Activated CD8-positive, alpha-beta memory T cell treated with anti-CD3 and anti-CD28 coated beads, Interleukin-2, amount 10 ng/mL, durations not matched to agents 7 days and 5 days (primary cell): ENCODE results near the gene MXI1. TPM values are rescaled to one million over a fixed set of nuclear protein-coding genes. Genes with fewer than 3 reads are reported as not detected.
"Not testable (repeated sequence)": the region's sequence is repeated elsewhere in the genome, so short reads cannot be mapped to it uniquely, and the experiment has no call there.

Experiments used
- ATAC-seq: fragments of 150-1000 bp; cut with Tn5 transposase; one replicate; pipeline ENCODE4 v1.10.0; 2021; ENCODE audit warnings: moderate library complexity
- CTCF ChIA-PET: fragments of 350-600 bp; sonication (Branson Sonifier 250); formaldehyde crosslinking; loops from one replicate; lab custom pipeline; 2021; ENCODE audit warnings: antibody characterized with exemption; lab: Charles Lee
- DNase-seq: peaks from one replicate; pipeline ENCODE4 v3.0.0-alpha.2; 2020
- H3K27ac Mint-ChIP-seq: one replicate; pipeline ENCODE4 v1.8.0; 2021; ENCODE audit warnings: mild to moderate bottlenecking, mixed read lengths
- H3K27me3 Mint-ChIP-seq: one replicate; pipeline ENCODE4 v1.8.0; 2021; ENCODE audit warnings: mixed read lengths
- H3K36me3 Mint-ChIP-seq: one replicate; pipeline ENCODE4 v1.8.0; 2021; ENCODE audit warnings: mild to moderate bottlenecking, mixed read lengths
- H3K4me1 Mint-ChIP-seq: one replicate; pipeline ENCODE4 v1.8.0; 2021; ENCODE audit warnings: mixed read lengths
- H3K4me3 Mint-ChIP-seq: one replicate; pipeline ENCODE4 v1.8.0; 2021; ENCODE audit warnings: mild to moderate bottlenecking, moderate library complexity, mixed read lengths
- H3K9me3 Mint-ChIP-seq: one replicate; pipeline ENCODE4 v1.8.0; 2022; ENCODE audit warnings: low read depth, mixed read lengths
- total RNA-seq, 2 experiments: library from RNA; stranded (reverse); gene quantifications; one replicate each; pipeline ENCODE4 v1.2.3, GENCODE V29; 2021

Gene MXI1
- total RNA-seq, 2 experiments from 2014 or later: 13.6 to 29.1 TPM

DNA sequence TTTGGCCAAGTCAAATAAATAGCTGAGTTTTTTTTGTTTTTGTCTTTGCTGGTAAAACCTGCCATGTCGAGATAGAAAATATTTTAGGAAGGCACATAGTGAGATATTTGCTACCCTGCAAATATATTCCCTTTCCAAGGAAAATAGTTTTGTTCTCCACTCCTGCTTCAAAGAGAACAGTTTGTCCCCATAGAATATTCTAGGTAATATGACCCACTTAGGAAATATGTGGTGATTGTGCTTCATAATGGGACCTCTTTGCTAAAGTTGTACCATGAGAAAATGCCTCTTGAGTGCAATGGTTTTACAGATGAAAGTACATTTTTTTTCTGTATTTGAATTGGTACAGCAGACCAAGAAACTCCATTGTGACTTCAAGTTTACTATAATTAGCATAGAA is 55.8 kb downstream of the MXI1 start:
- H3K9me3 Mint-ChIP-seq: no peaks in the 10 kb centered on the region
- H3K4me1 Mint-ChIP-seq: no peaks in the 10 kb centered on the region
- no peak for ATAC-seq
- no peak for DNase-seq
- no peak overlapping the region for H3K27ac Mint-ChIP-seq
- CTCF ChIA-PET: interaction anchor here (1.0 kb wide), 1 partner anchor 16 kb away, joined by 4 read pairs; no protein-coding TSS in a partner anchor
- peaks cover 3% of the 10 kb centered on the region for H3K36me3 Mint-ChIP-seq
- H3K4me3 Mint-ChIP-seq: no peak overlapping the region
- peaks cover 50% of the 10 kb centered on the region for H3K27me3 Mint-ChIP-seq

GRCh38 chr10:110265573-110266193 is 58.3 kb downstream of the MXI1 start:
- Mint-ChIP-seq H3K4me1 (peaks cover 14% of the 10 kb centered on the region), H3K9me3 (no peaks in the 10 kb centered on the region), H3K36me3 (peaks cover 3% of the 10 kb centered on the region), H3K4me3 (no peak overlapping the region), H3K27ac (no peak overlapping the region), H3K27me3 (peaks cover 32% of the 10 kb centered on the region)
- DNase-seq: no peak
- no peak for ATAC-seq
- CTCF ChIA-PET: no interaction called here

DNA sequence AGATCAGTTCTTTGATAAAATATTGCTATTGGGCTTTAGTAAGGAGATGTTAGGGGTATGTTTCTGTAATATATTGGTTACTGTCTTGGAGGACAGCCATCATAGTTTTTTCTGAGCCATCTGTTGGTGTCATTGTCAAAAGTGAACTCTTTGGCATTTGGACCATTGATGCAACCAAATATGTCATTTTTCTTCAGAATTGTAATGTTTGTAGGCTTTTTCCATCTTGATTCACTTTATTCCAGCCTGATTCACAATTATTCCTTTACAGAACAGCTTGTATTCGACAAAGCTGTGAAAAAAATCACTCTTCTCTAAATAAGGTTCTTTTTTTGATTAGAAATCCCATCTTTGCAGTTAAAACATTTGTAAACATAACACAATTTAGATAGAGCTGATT is 59.9 kb downstream of the MXI1 start:
- Mint-ChIP-seq H3K4me1 (peaks cover 14% of the 10 kb centered on the region), H3K27me3 (peaks cover 25% of the 10 kb centered on the region), H3K9me3 (no peaks in the 10 kb centered on the region), H3K36me3 (peaks cover 1% of the 10 kb centered on the region), H3K27ac (no peak overlapping the region), H3K4me3 (no peak overlapping the region)
- CTCF ChIA-PET: interaction anchor here (0.9 to 1.4 kb wide), 3 partner anchors 12 to 129 kb away, joined by 3 to 4 read pairs (median 3); no protein-coding TSS in a partner anchor
- DNase-seq: no peak
- no peak for ATAC-seq

- Mint-ChIP-seq H3K27ac (no peak overlapping the region), H3K36me3 (peaks cover 1% of the 10 kb centered on the region), H3K4me1 (peaks cover 17% of the 10 kb centered on the region), H3K4me3 (no peak overlapping the region), H3K27me3 (peaks cover 15% of the 10 kb centered on the region), H3K9me3 (no peaks in the 10 kb centered on the region)
- DNase-seq (no peak), ATAC-seq (no peak)
- CTCF ChIA-PET: interaction anchor here (1.4 to 1.8 kb wide), 2 partner anchors 11 to 131 kb away, joined by 4 to 9 read pairs; no protein-coding TSS in a partner anchor
Measured at GRCh38 chr10:110268442-110268841, 61.0 kb downstream of the MXI1 start.

DNA sequence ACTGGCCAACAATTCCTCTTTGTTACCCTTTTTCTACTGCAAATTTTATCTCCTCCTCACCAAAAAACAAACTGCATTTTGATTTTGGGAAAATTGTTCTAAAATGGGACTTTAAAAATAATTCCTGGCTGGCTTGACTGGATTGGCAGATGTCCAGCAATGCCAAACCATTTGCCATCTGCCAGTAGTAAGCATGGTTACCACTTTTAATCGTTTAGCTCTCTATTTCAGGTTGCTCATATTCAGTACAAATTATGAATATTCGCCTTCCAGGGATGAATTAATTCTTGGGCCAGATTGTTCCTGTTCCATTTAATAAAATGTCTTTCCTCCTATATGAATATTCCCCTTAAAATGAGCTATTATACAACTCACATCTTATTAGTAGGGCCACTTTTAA is 61.6 kb downstream of the MXI1 start:
- DNase-seq (no peak), ATAC-seq (no peak)
- H3K4me1 Mint-ChIP-seq: peaks cover 22% of the 10 kb centered on the region
- H3K9me3 Mint-ChIP-seq: no peaks in the 10 kb centered on the region
- CTCF ChIA-PET: interaction anchor here (0.8 to 1.8 kb wide), 3 partner anchors 60 to 131 kb away, joined by 3 to 9 read pairs (median 3); no protein-coding TSS in a partner anchor
- peaks cover under 1% of the 10 kb centered on the region for H3K36me3 Mint-ChIP-seq
- H3K4me3 Mint-ChIP-seq: peak overlapping the region; percentile 60
- peaks cover 11% of the 10 kb centered on the region for H3K27me3 Mint-ChIP-seq
- peak overlapping the region; percentile 57 for H3K27ac Mint-ChIP-seq

DNA sequence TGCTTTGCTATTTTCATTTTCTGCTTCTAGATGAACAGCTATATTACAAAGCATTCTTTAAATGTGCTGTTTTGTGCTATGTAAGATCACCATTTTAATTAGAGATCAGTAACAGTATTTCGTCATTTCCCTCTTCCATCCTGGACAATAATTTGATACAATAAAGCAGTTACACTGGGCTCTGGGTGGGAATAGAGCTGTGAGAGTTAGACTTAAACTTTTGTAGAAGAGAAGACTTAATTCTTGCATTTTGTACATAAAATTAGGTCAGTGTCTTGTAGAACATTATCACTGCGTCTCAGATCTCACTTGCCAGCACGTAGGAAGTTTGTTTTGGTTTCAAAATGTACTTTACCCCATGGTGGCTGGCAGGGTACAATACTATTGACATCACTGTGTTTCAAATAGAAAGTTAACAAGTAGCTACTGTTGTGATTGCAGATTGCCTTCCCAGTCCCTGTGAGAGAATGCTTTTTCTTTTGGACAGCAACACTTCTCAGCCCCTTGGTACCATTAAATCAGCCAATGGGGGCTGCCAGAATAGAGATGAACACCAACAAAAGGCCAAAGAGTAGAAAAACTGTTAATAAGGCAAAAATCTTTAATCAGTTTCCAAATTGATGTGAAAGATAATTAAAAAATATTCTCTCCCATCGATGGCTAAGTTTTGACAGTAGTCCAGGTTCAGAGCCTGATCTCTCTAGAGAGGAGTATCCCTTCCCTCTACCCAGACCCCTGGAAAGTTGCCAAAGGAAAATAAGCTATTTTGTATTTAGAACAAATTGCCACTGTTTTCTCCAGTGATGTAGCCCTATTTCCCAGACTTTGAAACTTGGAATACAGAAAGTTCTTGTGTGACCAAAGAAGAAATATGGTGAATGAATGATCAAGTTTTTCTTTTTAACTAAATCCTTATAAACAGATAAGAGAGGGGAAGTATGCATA is 62.2 kb downstream of the MXI1 start:
- Mint-ChIP-seq H3K27me3 (peaks cover 14% of the 10 kb centered on the region), H3K36me3 (no peaks in the 10 kb centered on the region), H3K9me3 (no peaks in the 10 kb centered on the region), H3K27ac (peak overlapping the region; percentile 57), H3K4me1 (peaks cover 22% of the 10 kb centered on the region), H3K4me3 (peak overlapping the region; percentile 60)
- CTCF ChIA-PET: interaction anchor here (0.8 to 1.8 kb wide), 4 partner anchors 9 to 132 kb away, joined by 3 to 9 read pairs (median 4); no protein-coding TSS in a partner anchor
- ATAC-seq (peak; percentile 73), DNase-seq (peak; percentile 46)

DNA sequence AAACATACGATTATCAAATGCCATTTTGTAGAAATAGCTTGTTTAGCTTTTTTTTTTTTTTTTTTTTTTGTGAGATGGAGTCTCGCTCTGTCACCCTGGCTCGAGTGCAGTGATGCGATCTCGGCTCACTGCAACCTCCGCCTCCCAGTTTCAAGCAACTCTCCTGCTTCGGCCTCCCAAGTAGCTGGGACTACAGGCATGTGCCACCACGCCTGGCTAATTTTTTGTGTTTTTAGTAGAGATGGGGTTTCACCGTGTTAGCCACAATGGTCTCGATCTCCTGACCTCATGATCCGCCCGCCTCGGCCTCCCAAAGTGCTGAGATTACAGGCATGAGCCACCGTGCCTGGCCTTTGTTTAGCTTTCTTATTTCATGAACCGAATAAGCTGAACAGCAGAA is 65.6 kb downstream of the MXI1 start:
- H3K4me3 Mint-ChIP-seq, H3K9me3 Mint-ChIP-seq, ATAC-seq, H3K36me3 Mint-ChIP-seq, H3K27ac Mint-ChIP-seq, DNase-seq: not testable (repeated sequence)
- Mint-ChIP-seq H3K4me1 (peaks cover 22% of the 10 kb centered on the region), H3K27me3 (peaks cover 24% of the 10 kb centered on the region)
- CTCF ChIA-PET: interaction anchor here (1.1 to 1.5 kb wide), 2 partner anchors 135 to 137 kb away, joined by 3 to 8 read pairs; no protein-coding TSS in a partner anchor

DNA sequence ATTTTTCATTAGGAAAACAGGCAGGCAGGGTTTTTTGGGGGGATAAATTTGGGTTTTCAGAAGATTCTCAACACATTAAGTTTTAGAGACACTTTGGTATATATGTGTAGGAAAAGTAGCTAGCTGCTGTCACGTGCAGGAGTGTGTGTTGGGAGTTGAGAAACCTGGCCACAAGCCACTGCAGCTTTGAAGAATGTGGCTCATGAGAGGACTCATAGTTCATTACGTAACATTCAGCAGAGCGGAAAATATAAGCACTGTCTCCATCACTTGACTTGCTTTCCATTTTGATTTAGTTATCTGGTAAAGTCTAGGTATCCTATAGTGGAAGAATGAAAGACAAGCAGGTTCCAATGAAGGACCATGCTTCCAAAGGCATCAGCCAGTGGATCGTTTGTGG is 66.1 kb downstream of the MXI1 start:
- Mint-ChIP-seq H3K27me3 (peaks cover 26% of the 10 kb centered on the region), H3K4me1 (peaks cover 23% of the 10 kb centered on the region), H3K4me3 (no peak overlapping the region), H3K36me3 (no peaks in the 10 kb centered on the region), H3K27ac (no peak overlapping the region), H3K9me3 (no peaks in the 10 kb centered on the region)
- ATAC-seq: no peak
- no peak for DNase-seq
- CTCF ChIA-PET: interaction anchor here (1.1 to 1.5 kb wide), 2 partner anchors 135 to 138 kb away, joined by 3 to 8 read pairs; no protein-coding TSS in a partner anchor

GRCh38 chr10:110274072-110274627 is 66.7 kb downstream of the MXI1 start:
- Mint-ChIP-seq H3K27ac (no peak overlapping the region), H3K36me3 (no peaks in the 10 kb centered on the region), H3K4me3 (no peak overlapping the region), H3K9me3 (no peaks in the 10 kb centered on the region), H3K27me3 (peaks cover 26% of the 10 kb centered on the region), H3K4me1 (peaks cover 22% of the 10 kb centered on the region)
- ATAC-seq (no peak), DNase-seq (no peak)
- CTCF ChIA-PET: interaction anchor here (0.8 to 3.0 kb wide), 5 partner anchors 24 to 136 kb away, joined by 3 to 10 read pairs (median 5); no protein-coding TSS in a partner anchor

DNA sequence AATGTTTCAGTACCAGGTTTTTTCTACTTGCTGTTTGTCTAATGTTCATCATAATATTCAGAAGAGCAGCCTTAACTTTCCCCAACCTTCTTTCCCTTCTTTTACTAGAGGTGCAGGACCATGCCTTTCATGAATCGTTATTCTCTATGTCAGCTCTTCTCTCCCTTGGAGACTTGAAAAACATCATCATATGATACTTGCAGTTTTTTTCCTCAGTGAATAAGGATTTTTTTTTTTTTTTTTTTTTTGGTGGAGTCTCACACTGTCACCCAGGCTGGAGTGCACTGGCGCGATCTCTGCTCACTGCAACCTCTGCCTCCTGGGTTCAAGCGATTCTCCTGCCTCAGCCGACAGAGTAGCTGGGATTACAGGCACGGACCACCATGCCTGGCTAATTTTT is 67.2 kb downstream of the MXI1 start:
- Mint-ChIP-seq H3K27me3 (peaks cover 26% of the 10 kb centered on the region), H3K27ac (no peak overlapping the region), H3K4me1 (peaks cover 21% of the 10 kb centered on the region), H3K36me3 (peaks cover 3% of the 10 kb centered on the region), H3K9me3 (no peaks in the 10 kb centered on the region), H3K4me3 (no peak overlapping the region)
- ATAC-seq (no peak), DNase-seq (no peak)
- CTCF ChIA-PET: interaction anchor here (0.8 to 3.0 kb wide), 6 partner anchors 14 to 137 kb away, joined by 3 to 10 read pairs (median 4); no protein-coding TSS in a partner anchor

GRCh38 chr10:110275128-110275729 is 67.8 kb downstream of the MXI1 start:
- H3K36me3 Mint-ChIP-seq: peaks cover 6% of the 10 kb centered on the region
- peaks cover 20% of the 10 kb centered on the region for H3K4me1 Mint-ChIP-seq
- peaks cover 26% of the 10 kb centered on the region for H3K27me3 Mint-ChIP-seq
- no peaks in the 10 kb centered on the region for H3K9me3 Mint-ChIP-seq
- ATAC-seq (no peak), DNase-seq (no peak)
- CTCF ChIA-PET: interaction anchor here (1.0 to 3.0 kb wide), 5 partner anchors 14 to 67 kb away, joined by 3 to 10 read pairs (median 4); no protein-coding TSS in a partner anchor
- no peak overlapping the region for H3K27ac Mint-ChIP-seq
- no peak overlapping the region for H3K4me3 Mint-ChIP-seq

DNA sequence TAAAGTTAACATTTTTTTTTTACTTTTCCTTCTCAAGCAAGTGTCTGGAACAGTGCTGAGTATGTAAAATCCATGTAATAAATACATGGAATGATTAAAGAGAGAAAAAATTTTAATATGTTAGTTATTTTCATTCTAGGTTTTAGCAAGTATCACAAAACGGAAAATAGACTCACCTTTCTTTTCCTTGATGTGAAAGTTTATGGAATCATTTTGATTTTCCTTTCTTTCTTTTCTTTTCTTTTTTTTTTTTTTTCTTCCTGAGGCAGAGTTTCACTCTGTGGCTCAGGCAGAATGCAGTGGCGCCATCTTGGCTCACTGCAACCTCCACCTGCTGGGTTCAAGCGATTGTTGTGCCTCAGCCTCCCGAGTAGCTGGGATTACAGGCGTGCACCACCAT is 69.2 kb downstream of the MXI1 start:
- Mint-ChIP-seq H3K4me1 (peaks cover 18% of the 10 kb centered on the region), H3K4me3 (no peak overlapping the region), H3K36me3 (peaks cover 6% of the 10 kb centered on the region), H3K27ac (no peak overlapping the region), H3K9me3 (no peaks in the 10 kb centered on the region), H3K27me3 (peaks cover 26% of the 10 kb centered on the region)
- DNase-seq (no peak), ATAC-seq (no peak)
- CTCF ChIA-PET: interaction anchor here (3.0 kb wide), 1 partner anchor 68 kb away, joined by 10 read pairs; no protein-coding TSS in a partner anchor
